GM15510 (cell line): ENCODE results near the gene LGALS4.

Experiments used
- POLR2A ChIP-seq: IDR thresholded peaks from 3 replicates; pipeline ENCODE4 v1.6.1; 2011; ENCODE audit warnings: borderline replicate concordance; ENCODE audit not compliant: insufficient read length; ENCODE audit errors: extremely low read depth

LGALS4 gene

DNA sequence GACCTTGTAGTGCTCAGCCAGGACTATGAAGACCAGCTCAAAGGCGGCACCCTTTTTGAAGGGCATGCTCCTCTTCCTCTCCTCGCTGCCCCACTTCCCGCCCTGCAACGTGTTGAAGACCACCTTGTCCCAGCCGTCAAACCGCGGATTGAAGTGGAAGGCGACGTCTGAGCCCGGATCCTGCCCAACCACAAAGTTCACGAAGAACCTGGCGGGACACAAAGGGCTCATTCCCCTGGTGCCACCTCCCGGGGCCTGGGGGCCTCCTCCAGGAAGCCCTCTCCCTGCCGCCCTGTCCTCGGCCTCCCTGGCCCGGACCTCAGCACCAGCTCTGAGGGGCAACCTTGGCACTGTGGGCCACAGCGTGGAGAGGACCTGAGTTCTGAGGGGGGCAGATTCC is 4.0 kb downstream of the LGALS4 start:
- TF ChIP-seq POLR2A, result no peak

- no peak for TF ChIP-seq POLR2A
These were observed 6.4 kb downstream of the LGALS4 start for GRCh38 chr19:38806371-38806770.

GRCh38 chr19:38805180-38805579 is 7.6 kb downstream of the LGALS4 start:
- TF ChIP-seq POLR2A, result no peak

DNA sequence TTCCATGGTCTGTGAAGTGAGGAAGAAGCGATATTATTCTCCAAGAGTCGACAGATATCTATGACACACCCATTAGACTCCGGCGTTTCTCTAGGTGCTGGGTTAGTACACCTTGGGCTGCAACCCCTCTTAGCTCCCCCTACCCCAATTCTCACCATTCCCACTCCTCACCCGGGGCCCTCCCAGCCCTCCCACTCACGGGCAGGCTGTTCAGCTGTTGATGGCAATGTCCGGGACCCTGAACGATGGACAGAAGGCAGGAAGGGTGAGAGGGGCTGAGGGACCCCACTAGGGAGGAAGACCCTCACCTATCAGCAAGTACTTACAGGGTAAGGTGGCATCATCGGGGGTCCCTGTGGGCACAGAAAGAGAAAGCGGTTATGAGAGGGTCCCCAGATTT is 9.2 kb downstream of the LGALS4 start:
- TF ChIP-seq POLR2A, result no peak

DNA sequence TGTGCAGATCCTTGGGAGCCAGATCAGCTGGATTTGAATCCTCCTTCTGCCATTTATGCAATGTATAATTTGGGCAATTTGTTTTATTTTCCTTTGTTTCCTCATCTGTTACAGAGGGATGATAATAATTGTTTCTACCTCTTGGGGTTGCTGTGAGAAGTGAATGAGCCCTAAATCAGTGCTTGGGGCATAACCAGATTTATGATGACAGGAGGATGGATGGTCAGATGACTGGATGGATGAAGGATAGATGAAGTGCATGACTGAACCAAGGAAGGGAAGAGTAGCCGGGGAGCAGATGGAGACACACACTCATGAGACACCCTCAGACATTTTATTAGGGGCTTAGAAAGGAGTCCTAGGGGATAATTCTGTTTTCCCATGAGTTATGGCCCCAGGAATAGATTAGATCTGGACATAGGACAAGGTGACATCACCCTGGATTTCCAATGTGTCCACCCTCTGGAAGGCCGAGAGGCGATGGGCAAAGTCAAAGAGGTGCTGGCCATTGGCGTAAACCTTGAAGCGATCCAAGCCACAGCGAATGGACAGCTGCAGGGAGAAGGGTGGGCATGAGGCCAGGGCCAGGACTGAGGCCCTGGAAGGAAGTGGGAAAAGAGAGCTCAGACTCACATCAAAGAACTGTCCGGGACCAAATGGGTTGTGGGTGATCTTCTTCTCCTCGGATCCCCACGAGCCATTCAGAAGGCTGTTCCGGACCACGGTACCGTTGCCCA is 11.2 kb downstream of the LGALS4 start:
- no peak for TF ChIP-seq POLR2A

DNA sequence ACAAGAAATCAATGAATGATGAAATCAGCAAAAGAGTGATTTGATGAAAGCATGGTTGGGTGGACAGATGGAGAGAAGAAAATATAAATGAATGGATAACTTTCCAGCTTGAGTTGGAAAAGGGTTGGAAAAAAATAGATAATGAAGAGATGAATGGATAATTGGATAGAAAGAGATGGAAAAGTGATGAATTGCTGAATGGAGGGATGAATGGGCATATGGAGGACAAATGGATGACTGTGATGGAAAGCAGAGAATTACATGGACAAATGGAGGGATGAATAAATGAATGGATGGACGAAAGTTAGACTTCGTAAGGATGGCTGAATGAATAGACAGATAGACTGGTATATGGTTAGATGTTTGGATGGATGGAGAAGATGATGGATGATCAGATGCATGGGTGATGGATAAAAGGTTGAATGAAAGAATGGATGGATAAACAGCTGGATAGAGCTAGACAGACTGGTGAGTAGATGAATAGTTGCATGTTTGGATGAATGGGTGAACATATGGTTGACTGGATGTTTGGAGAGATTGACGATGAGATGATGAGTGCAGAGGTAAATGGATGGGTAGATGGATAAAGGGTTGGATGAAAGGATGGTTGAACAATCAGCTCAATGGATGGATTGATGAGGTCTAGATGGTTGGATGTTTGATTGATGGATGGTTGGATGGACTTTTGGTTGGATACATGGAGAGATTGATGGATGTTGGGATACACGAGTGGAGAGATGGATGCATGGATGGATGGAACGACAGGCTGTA is 12.0 kb downstream of the LGALS4 start:
- no peak for TF ChIP-seq POLR2A

- no peak for TF ChIP-seq POLR2A
These were observed 13.6 kb downstream of the LGALS4 start for GRCh38 chr19:38799104-38799503.

GRCh38 chr19:38796154-38796553 is 16.6 kb downstream of the LGALS4 start:
- TF ChIP-seq POLR2A, result no peak

DNA sequence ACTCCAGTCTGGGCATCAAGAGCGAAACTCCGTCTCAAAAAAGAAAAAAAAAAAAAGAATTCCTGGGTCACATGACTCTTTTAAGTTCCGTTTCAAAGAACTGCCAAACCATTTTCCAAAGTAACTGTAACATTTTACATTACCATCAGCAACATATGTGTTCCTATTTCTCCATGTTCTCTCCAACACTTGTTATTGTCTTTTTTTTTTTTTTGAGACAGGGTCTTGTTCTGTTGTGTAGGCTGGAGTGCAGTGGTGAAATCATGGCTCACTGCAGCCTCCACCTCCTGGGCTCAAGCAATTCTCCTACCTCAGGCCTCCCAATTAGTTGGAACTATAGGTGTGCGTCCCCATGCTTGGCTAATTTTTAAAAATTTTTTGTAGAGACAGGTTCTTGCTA is 17.2 kb downstream of the LGALS4 start:
- TF ChIP-seq POLR2A, result no peak

DNA sequence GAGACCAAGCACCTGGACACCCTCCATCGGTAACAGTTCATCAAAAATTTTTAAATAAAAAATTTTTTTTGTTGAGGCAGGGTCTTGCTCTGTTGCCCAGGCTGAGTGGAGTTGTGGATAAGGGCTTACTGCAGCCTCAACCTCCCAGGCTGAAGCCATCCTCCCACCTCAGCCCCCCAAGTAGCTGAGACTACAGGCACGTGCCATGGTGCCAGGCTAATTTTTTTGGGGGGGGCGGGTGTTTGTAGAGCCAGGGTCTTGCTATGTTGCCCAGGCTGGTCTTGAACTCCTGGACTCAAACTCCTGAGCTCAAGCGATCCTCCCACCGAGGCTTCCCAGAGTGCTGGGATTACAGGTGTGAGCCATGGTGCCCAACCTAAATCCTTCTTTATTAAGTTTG is 19.1 kb downstream of the LGALS4 start:
- no peak for TF ChIP-seq POLR2A

GRCh38 chr19:38793177-38793576 is 19.6 kb downstream of the LGALS4 start:
- TF ChIP-seq POLR2A, result no peak

DNA sequence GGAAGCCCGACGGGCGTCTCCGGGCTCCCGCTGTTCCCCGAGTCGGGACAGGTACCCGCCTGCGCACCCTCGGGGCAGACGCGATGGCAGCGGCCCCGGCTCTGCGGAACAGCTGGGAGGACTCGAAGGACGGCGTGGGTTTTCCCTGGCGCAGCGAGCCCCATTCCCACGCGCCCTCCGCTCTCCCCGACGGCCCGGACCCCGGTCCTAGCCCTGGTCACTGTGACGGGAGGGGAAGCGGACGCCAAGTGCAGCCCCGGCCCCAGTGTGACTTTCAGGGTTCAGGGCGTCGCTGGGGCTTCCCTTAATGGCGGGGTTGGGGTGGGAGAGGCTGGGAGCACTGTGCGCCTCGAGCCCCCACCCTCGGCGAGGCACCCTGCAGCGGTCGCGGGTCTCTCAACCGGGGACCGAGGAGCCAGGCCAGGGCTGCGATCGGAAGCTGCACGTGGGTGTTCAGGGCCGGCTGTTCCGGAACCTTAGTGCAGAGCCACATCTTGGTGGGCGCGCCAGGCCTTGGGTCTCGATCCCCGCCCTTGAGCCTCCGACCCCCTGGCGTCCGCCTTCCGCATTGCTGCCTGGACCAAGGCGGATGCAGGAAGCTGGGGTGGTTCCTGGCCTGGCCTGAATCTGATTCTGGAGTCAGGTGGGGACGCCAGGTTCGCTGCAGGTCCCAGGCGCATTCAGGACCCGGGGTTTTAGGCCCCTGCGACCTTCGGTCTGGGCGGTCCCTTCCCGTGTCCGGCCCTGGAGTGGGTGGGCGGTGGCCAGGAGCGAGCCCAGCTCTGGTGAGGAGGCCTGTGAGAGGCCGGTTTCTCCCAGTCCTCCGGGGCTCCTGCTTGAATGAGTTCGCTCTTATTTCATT is 20.3 kb downstream of the LGALS4 start:
- TF ChIP-seq POLR2A, result no peak

- no peak for TF ChIP-seq POLR2A
These were observed 24.1 kb downstream of the LGALS4 start, which contains the start of gene LGALS7B for GRCh38 chr19:38788478-38789243. LGALS7B (plus strand) TSS chr19:38789200; CDS start chr19:38789227, 27 bp downstream.

GRCh38 chr19:38786572-38787265 is 26.0 kb downstream of the LGALS4 start:
- no peak for TF ChIP-seq POLR2A
